HG03159 (cell line): ENCODE measurements around the gene FAM78B.

ENCODE experiments used
- ATAC-seq: cut with Tn5 transposase; IDR thresholded peaks from one replicate; pipeline ENCODE4 v1.9.1; 2021; ENCODE audit warnings: mild to moderate bottlenecking, moderate library complexity; ENCODE audit not compliant: unreplicated experiment

Gene FAM78B

DNA sequence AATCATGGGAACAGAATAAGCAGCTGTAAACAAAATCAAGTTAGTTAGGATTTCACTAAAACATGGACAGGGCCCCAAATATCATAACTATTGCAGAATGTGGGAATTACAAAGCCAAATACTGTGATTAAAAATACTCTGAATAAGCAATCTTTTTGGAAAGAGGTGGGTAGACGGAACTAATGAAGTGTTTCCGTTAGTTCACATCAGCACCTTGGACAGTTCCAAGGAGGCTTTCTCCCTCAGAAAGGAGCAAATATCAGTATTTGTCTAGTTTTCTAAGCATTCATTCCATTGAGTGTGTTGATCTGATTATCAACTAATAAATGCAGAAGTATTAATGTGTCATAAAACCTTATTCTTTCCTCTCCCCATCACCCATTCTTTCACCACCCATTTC, 97.4 kb downstream of the FAM78B start:
- ATAC-seq: no peak

DNA sequence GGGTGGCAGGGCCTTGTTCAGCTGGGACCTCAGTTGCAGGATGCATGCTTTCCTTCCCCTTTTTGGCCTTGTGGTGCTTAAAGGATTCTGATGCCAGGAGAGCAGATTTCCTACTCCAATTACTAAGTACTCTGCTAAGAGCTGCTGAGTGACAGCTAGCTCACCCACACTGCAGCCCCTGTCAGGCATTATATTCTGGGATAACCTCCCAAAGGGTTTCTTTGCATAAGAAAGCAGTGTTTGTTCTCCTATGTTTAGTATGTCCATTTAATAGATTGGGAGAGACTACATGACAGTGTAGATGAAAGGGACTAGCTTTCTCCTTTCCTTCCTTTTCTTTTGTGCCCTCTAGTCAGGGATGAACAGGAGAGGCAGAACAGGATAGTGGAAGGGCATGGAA, 100.7 kb downstream of the FAM78B start:
- no peak for ATAC-seq

DNA sequence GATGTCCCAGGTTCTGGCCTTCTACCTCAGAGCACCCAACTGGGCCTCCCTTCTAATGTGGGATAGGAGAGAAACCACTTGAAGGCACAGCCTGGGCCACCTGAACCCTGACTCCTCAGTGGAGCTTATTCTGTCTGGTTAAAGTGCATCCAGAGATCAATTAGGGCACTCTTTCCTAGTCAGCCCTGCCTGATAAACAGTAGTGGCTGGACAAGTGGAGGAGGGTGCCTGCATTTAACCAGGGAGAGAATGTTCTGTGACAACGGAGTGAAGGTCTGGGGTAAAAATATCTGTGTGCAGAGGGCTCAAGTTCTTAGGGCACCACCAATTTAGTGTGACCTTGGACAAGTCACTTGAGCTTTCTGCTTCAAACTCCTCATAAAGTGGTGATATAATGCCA, 101.8 kb downstream of the FAM78B start:
- ATAC-seq: no peak

DNA sequence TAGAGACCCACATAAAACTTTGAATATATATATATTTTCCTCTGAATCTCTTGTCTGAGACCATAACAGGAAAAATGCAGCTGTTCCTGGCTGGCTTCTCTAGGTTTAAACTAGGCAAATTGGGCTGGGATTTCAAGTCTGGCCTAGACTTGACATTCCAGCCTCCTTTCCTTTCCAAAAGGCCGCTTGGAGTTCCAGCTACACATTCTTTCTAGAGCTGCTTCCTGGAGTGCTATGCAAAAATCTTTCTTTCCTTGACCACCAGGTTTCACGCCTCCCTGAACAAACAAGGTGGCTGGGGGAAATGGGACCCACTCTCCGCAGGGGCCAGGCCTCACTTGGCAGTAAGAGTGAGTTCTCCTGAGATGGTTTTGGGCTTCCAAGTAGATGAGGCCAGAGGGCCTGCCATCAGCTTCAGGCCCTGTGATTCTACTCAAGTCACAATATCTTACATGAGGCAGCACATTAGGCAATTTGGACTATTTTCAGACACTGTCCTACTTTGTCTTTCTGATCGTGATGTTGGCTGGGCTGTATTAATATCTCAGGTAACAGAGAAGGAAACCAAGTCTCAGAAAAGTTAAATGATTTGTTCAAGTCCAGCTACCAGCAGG, 102.4 kb downstream of the FAM78B start:
- ATAC-seq: no peak

DNA sequence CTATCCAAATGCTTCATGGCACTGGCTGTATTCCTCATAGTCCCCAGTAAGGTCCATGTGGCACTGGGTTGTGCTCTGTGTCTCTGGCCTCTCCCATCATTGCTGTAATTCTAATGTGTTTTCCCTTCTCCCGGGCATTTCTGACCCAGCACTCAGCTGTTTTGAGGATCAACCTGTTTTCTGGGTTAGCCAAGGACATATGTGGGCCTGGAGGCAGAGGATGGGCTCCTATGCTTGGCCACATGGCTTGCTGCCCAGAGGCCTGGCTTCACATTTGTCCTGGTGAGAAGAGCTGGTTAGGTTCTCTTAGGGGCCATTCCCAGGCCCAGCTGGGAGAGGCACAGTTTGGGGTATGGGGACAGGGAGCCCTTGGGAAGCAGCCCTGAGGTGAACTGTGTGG, 103.1 kb downstream of the FAM78B start:
- no peak for ATAC-seq

DNA sequence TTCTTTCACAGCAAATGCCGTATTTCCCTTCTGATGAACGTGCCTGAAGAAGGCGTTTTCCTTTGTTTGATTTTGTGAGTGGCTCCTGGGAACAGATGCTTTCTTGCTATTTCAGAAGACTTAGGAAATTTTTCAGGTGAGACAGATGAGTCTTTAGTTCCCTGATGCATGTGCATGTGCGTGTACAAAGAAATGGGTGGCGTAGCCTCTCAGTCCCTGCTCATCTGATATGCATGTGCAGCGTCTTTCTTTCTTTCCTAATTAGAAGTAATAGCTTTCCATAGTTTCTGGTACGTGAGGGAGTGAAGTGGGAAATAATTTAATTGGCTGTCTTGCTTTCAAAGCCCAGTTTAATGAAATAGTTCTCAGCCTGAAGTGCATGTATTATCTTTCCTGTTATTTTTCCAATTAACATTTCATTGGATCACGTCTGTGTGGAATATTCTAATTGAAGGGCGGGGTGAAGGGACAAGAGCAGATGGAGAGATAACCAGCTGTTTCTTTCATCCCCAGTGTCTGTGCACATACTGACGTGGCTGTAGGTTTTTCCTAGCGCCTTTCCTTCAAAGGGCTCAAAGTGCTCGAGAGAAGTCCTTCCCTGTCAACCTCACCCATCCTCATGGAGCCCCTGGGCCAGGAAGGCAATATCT, 104.3 kb downstream of the FAM78B start:
- no peak for ATAC-seq

DNA sequence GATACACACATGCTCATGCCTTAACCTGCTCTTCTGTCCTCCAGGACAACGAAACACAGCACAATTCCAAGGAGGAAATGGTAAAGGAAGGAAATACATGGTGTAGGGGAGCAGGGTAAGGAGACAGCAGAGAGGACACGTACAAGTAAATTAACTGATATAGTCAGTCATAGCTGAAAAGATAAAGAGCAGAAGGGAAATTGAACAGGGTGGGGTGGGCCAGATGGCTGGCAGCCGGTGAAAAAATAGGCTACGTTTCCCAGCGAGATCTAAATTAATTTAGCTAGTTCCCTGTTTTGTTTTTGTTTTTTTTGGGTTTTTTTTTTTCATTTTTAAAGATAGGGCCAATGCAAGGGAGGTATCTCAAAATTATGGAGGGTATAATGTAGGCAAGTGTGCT, 109.2 kb downstream of the FAM78B start:
- no peak for ATAC-seq

DNA sequence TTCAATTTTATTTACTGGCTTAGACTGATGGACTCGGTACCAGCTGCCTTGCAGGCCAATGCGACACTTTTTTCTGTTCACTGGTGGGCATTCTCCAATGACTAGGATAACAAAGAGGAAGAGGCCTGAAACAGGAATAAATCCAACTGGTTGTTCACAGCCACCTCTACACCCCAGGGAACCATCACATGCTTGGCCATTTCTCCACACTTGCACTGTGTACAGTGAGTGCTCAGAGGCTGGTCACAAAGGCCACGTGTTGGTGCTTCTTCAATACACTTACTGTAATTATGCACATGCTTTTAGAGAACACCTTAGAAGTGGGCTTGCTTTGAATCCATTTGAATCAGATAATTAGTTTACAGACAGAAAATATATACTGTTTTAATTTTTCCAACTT, 113.4 kb downstream of the FAM78B start:
- ATAC-seq: no peak

DNA sequence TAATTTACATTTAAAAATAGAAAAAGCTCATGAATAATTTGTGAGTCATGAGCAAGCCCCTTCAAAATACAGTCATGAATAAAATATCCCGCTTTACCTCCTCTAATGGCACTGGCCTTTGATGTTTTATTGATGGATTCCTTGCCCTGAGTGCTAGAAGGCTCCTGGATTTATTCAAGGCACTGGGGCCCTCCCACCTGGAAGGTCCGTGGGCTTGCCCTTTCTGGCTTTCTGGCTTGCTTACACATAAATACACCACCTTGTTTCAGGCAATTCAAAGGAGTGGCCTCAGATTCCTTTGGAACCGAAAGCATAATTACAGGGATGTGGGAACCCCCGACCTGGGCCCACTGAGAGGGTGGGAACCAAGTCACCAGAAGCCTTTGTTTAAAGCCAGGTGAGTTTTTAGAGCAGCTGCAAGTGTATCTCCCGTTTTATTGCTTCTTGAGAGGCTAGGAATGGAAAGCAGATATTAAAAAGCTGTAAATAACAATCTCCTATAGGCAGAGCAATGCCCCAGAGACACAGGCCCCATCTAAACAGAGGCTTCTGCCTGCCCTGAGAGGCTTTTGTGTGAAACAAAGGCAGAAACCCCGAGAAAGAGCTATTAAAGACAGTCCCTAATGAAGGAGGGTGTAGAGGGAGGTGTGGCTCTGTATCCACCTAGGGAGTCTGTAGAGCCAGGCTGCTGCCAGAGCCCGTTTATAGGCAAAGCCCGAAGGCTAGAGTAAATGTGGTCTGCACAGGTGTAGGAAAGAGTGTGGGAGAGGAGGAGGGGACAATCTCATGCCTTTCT, 126.4 kb downstream of the FAM78B start:
- no peak for ATAC-seq

DNA sequence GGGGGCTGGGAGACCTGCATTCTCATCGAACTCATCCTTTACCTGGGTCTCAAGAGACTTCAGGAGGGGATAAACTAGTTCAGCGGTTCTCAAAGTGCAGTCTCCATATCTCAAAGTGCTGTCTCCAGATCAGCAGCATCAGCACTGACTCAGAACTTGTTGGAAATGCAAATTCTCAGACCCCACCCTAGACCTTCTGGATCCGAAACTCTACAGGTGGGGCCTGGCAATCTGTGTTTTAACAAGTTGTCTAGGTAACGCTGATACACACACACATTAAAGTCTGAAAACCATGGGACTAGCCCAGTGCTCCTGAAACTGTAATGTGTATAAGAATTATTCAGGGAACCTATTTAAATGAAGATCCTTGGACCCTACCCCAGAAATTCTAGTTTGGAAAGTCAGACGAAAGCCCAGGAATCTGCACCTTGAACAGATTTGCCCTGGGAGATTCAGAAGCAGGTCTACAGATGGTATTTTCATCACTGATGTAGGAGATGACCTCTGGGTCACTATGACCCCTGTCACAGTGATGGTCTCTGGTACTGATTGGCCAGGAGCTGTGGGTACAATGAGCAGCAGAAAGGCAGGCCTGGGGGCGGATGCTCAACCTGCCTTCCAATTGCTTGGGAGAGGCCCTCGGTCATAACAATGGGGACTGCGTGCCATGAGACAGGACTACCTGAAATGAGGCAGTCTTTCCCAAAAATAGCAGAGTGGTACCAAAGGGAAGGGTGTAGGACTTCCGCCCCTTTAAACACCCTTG, 127.2 kb downstream of the FAM78B start:
- no peak for ATAC-seq

DNA sequence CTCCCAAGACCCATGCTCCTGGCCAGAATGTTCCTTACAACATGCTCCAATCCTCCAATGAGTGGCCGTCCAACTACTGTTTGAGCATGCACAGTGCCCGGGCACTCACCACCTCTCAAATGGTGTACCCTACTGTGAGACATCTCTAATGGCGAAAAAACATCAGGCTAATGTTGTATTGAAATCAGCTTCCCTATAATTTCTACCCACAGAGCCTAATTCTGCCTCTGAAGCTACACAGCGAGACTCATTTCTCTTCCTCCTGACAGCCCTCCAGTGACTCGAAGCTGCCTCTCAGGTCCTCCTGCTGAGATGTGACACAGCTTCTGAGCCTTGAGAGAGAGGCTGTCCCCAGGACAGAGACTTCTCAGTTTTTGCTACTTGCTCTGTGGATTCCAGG, 130.7 kb downstream of the FAM78B start:
- ATAC-seq: no peak

DNA sequence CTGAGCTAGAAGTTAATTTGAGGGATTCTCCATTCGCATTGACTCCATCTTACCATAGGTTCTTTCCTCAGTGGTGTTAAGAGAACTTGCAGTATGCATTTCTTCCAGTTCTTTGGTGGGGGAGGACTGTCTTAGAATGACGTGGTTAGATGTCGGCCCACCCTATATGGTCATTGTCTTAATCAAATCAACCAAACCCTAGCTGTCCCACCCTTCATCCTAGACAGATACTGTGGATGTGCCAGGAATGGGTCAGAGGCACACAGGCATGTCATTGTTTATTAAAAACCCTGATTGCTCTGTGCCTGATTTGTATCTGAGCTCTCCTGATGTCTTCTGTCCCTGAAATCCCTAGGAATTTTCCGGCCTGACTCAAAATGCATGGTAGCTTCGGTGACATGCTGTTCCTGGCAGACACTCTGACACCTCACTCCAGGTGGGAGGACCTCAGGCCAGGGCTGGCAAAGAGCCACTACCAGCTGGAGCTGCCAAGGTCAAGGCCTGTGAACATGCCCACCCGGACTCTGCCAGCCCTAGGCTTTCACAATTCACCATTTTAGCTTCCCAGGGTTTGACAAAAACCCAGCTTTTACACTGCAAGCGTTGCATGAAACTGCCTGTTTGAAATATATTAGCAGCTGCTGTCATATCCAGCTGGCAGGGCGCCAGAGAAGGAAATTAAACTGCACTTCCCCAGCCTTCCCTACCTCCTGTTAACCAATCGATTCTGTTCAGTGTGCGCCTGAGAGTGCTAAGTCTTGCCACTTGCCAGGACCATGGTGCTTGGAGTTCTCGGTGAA, 134.0 kb downstream of the FAM78B start:
- ATAC-seq: no peak

DNA sequence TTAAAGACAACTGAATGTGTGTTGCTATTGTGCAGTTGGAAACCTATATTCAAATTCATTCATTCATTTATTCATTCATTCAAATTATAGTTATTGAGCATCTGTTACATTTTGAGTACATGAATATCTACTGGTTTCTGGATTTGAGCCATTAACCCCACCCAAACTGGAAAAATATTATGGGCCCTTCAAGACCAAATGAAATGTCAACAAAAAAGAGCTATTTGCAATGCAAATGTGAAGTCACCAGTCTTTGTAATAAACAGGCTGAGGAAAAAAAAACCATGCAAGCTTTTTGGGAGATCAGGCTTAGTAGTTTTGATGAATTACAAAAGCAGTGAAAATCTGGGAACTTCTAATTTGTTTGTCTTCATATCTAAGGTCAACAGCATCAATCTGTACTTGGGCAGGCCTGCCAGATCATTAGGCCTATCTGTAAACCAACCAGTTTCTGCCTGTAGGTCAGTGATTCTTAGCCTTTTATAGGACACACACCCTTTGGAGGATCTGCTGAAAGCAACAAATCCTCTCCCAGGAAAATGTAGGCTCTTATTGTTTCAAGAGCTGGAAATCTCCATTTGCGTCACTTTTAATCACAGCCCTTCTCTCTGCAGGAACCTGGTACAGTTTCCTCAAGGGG, 134.7 kb downstream of the FAM78B start:
- no peak for ATAC-seq

DNA sequence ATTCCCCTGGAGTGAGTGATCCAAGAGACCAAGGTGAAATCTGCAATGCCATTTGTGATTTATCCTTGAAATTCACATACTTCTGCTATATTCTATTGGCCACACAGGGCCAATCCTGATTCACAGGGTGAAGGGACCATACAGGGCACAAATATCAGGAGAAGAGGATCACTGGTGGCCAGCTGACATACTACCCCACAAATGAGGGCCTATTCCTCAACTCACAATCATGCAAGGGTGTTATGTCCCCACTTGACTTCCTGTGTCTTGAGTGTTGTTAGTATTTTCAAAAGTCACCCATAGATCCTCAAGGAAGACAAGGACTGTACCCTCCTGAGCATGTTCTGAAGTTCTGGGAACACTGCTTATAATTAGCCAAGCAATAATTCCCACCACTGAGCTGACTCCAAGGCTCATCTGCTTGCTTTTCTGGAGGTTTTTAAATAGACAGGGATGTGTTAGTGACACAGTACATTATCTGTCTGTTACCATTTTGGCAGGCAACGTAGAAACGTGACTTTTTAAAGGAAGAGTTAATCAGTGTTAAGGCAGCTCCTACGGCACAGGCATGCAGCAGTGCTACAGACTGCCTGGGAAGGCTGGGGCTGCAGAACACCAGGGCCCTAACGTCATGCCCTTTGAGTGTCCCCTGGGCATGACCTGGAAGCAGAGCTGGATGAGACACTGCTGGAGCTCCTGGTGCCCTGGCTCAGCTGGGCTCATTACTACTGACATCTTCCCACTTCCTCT, 137.4 kb downstream of the FAM78B start:
- ATAC-seq: no peak

DNA sequence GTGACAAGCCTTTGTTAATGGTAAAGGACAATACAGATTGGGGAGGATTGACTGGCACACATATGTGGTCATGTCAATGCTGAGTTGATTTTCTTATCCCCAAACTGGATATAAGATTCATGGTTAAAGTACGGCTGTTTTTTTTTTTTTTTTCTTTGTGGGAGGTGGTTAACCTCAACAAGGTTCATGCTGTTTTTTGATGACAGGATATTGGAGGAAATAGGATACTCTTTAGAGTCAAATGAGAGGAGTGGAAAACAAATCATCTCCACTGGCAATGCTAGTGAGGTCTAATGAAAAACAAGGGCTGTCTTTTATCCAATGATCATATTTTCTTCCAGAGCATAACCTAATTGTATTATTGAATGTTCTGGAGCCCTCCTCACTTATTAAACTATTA, 140.2 kb downstream of the FAM78B start:
- ATAC-seq: no peak

DNA sequence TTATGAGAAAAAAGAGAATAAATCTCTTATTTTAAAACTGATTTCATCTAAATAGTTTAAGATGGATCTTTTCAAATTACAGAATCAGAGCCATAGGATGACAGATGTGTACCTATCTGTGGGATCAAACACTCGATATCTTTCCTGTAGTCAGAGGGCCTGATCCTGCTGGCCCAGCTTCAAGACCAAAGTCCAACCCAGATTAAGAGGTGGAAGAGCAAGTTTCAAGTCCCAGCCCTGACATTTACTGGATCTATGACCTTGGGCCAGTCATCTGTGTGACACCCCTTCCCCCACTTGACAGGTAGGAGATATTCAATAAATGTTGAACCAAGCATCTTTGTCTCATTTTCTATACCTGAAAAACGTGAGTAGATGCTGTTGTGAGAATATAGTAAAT, 140.7 kb downstream of the FAM78B start:
- ATAC-seq: no peak

DNA sequence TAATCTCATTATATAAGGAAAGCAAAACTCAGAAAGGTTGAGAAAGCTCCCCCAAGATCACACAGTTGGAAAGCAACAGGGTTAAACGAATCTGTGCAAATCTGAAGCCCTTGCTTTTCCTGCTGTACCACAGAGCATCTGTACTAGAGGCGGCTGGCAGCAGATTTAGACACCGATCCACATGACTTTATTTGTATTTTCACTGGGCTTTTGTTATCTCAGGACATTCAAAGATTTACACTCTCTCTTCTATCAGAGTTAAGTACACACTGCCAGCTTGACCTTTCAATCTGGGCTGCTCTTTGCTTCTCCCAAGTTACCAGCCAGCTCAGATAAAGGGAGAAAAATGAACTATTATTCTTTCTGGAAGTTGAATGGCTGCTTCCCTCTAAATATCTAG, 146.6 kb downstream of the FAM78B start:
- no peak for ATAC-seq
